GM23338 (cell line): ENCODE measurements around the gene SMIM9. TPM values are rescaled to one million over a fixed set of nuclear protein-coding genes. Genes with fewer than 3 reads are reported as not detected.

ENCODE experiments used
- ATAC-seq: fragments of 200-7000 bp; cut with Tn5 transposase; 3 replicates; pipeline ENCODE4 v1.9.1; 2020
- DNase-seq: peaks from one replicate; pipeline ENCODE4 v3.0.0-alpha.2; 2015; ENCODE audit warnings: low spot score
- H2AFZ ChIP-seq: fragments of 200-600 bp; sonication (generic); 2 replicates; pipeline ENCODE4 v1.8.0; 2016; ENCODE audit warnings: antibody characterized with exemption, mild to moderate bottlenecking, moderate library complexity
- H3F3A ChIP-seq: fragments of 200-600 bp; sonication (generic); replicated peaks from 2 replicates; pipeline ENCODE4 v1.8.0; 2017; ENCODE audit warnings: antibody characterized with exemption, mixed run types, low read depth
- H3K27ac ChIP-seq: fragments of 200-600 bp; sonication (generic); 2 replicates; pipeline ENCODE4 v1.6.1; 2016; ENCODE audit warnings: low read depth
- H3K27me3 ChIP-seq: fragments of 200-600 bp; sonication (generic); 2 replicates; pipeline ENCODE4 v1.8.0; 2016; ENCODE audit warnings: mild to moderate bottlenecking, mixed run types, moderate library complexity; ENCODE audit not compliant: insufficient read depth
- H3K36me3 ChIP-seq: fragments of 200-600 bp; sonication (generic); 2 replicates; pipeline ENCODE4 v1.8.0; 2016; ENCODE audit warnings: mild to moderate bottlenecking; ENCODE audit not compliant: insufficient read depth
- H3K4me1 ChIP-seq: fragments of 200-600 bp; sonication (generic); 2 replicates; pipeline ENCODE4 v1.8.0; 2016; ENCODE audit warnings: mild to moderate bottlenecking, moderate library complexity; ENCODE audit not compliant: insufficient read depth
- H3K4me2 ChIP-seq: fragments of 200-600 bp; sonication (generic); 2 replicates; pipeline ENCODE4 v1.7.1; 2017; ENCODE audit warnings: mixed run types
- H3K4me3 ChIP-seq: fragments of 200-600 bp; sonication (generic); 2 replicates; pipeline ENCODE4 v1.6.1; 2016; ENCODE audit warnings: mixed run types
- H3K79me2 ChIP-seq: fragments of 200-600 bp; sonication (generic); replicated peaks from 2 replicates; pipeline ENCODE4 v1.8.0; 2017; ENCODE audit warnings: mild to moderate bottlenecking; ENCODE audit not compliant: insufficient read depth
- H3K9me2 ChIP-seq: fragments of 200-600 bp; sonication (generic); 2 replicates; pipeline ENCODE4 v1.8.0; 2017; ENCODE audit not compliant: insufficient read depth
- H4K20me1 ChIP-seq: fragments of 200-600 bp; sonication (generic); replicated peaks from 2 replicates; pipeline ENCODE4 v1.8.0; 2017; ENCODE audit warnings: mild to moderate bottlenecking; ENCODE audit not compliant: insufficient read depth
- H3K27ac Mint-ChIP-seq: 2 replicates; pipeline ENCODE4 v1.8.0; 2020; ENCODE audit warnings: inconsistent platforms, mild to moderate bottlenecking, moderate library complexity, mixed read lengths
- H3K27me3 Mint-ChIP-seq: 3 replicates; pipeline ENCODE4 v1.8.0; 2022; ENCODE audit warnings: low read depth, mild to moderate bottlenecking, moderate library complexity, mixed read lengths, inconsistent platforms; ENCODE audit not compliant: insufficient read depth, poor library complexity
- H3K36me3 Mint-ChIP-seq: 3 replicates; pipeline ENCODE4 v1.8.0; 2021; ENCODE audit warnings: low read depth, mild to moderate bottlenecking, inconsistent platforms, moderate library complexity, mixed read lengths
- H3K4me1 Mint-ChIP-seq: 3 replicates; pipeline ENCODE4 v1.8.0; 2020; ENCODE audit warnings: mild to moderate bottlenecking, inconsistent platforms, mixed read lengths
- H3K4me3 Mint-ChIP-seq: 3 replicates; pipeline ENCODE4 v1.8.0; 2021; ENCODE audit warnings: moderate library complexity, mild to moderate bottlenecking, inconsistent platforms, mixed read lengths
- H3K9me3 Mint-ChIP-seq: 3 replicates; pipeline ENCODE4 v1.8.0; 2020; ENCODE audit warnings: moderate library complexity, mild to moderate bottlenecking, inconsistent platforms, mixed read lengths
- CREB1 ChIP-seq: fragments of 250-450 bp; sonication (Bioruptor Pico); IDR thresholded peaks from 2 replicates; pipeline ENCODE4 v1.5.0; 2020; ENCODE audit warnings: low read depth, mild to moderate bottlenecking, moderate library complexity
- ETS1 ChIP-seq: IDR thresholded peaks from 2 replicates; pipeline ENCODE4 v1.6.1; 2016; ENCODE audit warnings: antibody characterized with exemption
- EZH2 ChIP-seq: fragments of 200-600 bp; sonication (generic); IDR thresholded peaks from one replicate; pipeline ENCODE4 v1.8.0; 2017; ENCODE audit warnings: antibody characterized with exemption, mild to moderate bottlenecking, low read depth; ENCODE audit not compliant: unreplicated experiment
- EZH2phosphoT487 ChIP-seq: fragments of 200-600 bp; sonication (generic); IDR thresholded peaks from one replicate; pipeline ENCODE4 v1.8.1; 2018; ENCODE audit warnings: antibody characterized with exemption; ENCODE audit not compliant: unreplicated experiment
- JUNB ChIP-seq: IDR thresholded peaks from one replicate; pipeline ENCODE4 v1.6.1; 2016; ENCODE audit warnings: antibody characterized with exemption; ENCODE audit not compliant: unreplicated experiment
- NANOG ChIP-seq: IDR thresholded peaks from 2 replicates; pipeline ENCODE4 v1.6.1; 2016; ENCODE audit warnings: antibody characterized with exemption, borderline replicate concordance
- POLR2AphosphoS5 ChIP-seq: IDR thresholded peaks from 2 replicates; pipeline ENCODE4 v1.6.1; 2016; ENCODE audit warnings: antibody characterized with exemption, low read depth
- REST ChIP-seq: IDR thresholded peaks from one replicate; pipeline ENCODE4 v1.6.1; 2018; ENCODE audit warnings: antibody characterized with exemption; ENCODE audit not compliant: unreplicated experiment
- STAT1 ChIP-seq: IDR thresholded peaks from one replicate; pipeline ENCODE4 v1.6.1; 2016; ENCODE audit warnings: antibody characterized with exemption; ENCODE audit not compliant: unreplicated experiment
- ZNF114 ChIP-seq: fragments of 250-450 bp; sonication (Bioruptor Pico); IDR thresholded peaks from 2 replicates; pipeline ENCODE4 v1.5.0; 2020; ENCODE audit warnings: mild to moderate bottlenecking, moderate library complexity
- ZNF331 ChIP-seq: fragments of 250-450 bp; sonication (Bioruptor Pico); IDR thresholded peaks from 2 replicates; pipeline ENCODE4 v1.5.0; 2020; ENCODE audit warnings: low read depth, mild to moderate bottlenecking, moderate library complexity
- polyA plus RNA-seq: library from polyadenylated mRNA; unstranded; fragments of >200 nt; fragmentation: Nextera tagmentation; extraction: Ambion mirVana; gene quantifications from 2 replicates; pipeline ENCODE4 v1.2.1, GENCODE V29; 2016
- total RNA-seq: library from RNA; depleted of rRNA; stranded (reverse); fragments of >200 nt; shearing (Covaris generic); gene quantifications from 2 replicates; pipeline ENCODE4 v1.2.3, GENCODE V29; 2014
- TF ChIP-seq, protein P1 (sequence below): fragments of 250-450 bp; sonication (Bioruptor Pico); IDR thresholded peaks from 2 replicates; pipeline ENCODE4 v1.5.0; 2020; ENCODE audit warnings: mild to moderate bottlenecking, moderate library complexity
- TF ChIP-seq, protein P2 (sequence below), 2 experiments: fragments of 200-600 bp in 1 of 2; sonication (generic) in 1 of 2; conservative IDR thresholded peaks; 2 replicates each; pipeline versions ENCODE4 v1.5.1 to v1.6.1; 2016 to 2017; ENCODE audit warnings: antibody characterized with exemption in 2 of 2, low read depth in 2 of 2, mild to moderate bottlenecking in 2 of 2, moderate library complexity in 1 of 2

Gene SMIM9
- total and polyA plus RNA-seq, 2 experiments from 2014 or later, result not detected

GRCh38 chrX:154824638-154825037, 9.8 kb downstream of the SMIM9 start:
- DNase-seq (no peak), ATAC-seq (no peak)
- Histone ChIP-seq H3K9me2 (no peaks in the 10 kb centered on the region), H3F3A (0 out of 2 replicates have a peak, but pooled peaks cover 4% of the 10 kb centered on the region), H3K4me3 (no peak overlapping the region), H3K36me3 (no peaks in the 10 kb centered on the region), H4K20me1 (no peaks in the 10 kb centered on the region), H3K79me2 (no peaks in the 10 kb centered on the region), H3K27ac (no peak overlapping the region), H2AFZ (no peak overlapping the region), H3K27me3 (no peaks in the 10 kb centered on the region), H3K4me1 (peaks cover 6% of the 10 kb centered on the region; the same call in 1 of the 2 replicates), H3K4me2 (no peak overlapping the region)
- H3K9me3 Mint-ChIP-seq, result no peaks in the 10 kb centered on the region
- H3K27me3 Mint-ChIP-seq, result peaks cover 4% of the 10 kb centered on the region
- no peak overlapping the region for H3K27ac Mint-ChIP-seq
- H3K4me1 Mint-ChIP-seq, result peaks cover 30% of the 10 kb centered on the region
- TF ChIP-seq EZH2phosphoT487 (no peak), STAT1 (no peak), POLR2AphosphoS5 (no peak), REST (no peak), ETS1 (no peak), EZH2 (no peak), NANOG (no peak), CREB1 (CRISPR knock-in tag) (no peak), JUNB (no peak), ZNF114 (CRISPR knock-in tag) (no peak), ZNF331 (CRISPR knock-in tag) (no peak)
- TF ChIP-seq, protein P1, sequence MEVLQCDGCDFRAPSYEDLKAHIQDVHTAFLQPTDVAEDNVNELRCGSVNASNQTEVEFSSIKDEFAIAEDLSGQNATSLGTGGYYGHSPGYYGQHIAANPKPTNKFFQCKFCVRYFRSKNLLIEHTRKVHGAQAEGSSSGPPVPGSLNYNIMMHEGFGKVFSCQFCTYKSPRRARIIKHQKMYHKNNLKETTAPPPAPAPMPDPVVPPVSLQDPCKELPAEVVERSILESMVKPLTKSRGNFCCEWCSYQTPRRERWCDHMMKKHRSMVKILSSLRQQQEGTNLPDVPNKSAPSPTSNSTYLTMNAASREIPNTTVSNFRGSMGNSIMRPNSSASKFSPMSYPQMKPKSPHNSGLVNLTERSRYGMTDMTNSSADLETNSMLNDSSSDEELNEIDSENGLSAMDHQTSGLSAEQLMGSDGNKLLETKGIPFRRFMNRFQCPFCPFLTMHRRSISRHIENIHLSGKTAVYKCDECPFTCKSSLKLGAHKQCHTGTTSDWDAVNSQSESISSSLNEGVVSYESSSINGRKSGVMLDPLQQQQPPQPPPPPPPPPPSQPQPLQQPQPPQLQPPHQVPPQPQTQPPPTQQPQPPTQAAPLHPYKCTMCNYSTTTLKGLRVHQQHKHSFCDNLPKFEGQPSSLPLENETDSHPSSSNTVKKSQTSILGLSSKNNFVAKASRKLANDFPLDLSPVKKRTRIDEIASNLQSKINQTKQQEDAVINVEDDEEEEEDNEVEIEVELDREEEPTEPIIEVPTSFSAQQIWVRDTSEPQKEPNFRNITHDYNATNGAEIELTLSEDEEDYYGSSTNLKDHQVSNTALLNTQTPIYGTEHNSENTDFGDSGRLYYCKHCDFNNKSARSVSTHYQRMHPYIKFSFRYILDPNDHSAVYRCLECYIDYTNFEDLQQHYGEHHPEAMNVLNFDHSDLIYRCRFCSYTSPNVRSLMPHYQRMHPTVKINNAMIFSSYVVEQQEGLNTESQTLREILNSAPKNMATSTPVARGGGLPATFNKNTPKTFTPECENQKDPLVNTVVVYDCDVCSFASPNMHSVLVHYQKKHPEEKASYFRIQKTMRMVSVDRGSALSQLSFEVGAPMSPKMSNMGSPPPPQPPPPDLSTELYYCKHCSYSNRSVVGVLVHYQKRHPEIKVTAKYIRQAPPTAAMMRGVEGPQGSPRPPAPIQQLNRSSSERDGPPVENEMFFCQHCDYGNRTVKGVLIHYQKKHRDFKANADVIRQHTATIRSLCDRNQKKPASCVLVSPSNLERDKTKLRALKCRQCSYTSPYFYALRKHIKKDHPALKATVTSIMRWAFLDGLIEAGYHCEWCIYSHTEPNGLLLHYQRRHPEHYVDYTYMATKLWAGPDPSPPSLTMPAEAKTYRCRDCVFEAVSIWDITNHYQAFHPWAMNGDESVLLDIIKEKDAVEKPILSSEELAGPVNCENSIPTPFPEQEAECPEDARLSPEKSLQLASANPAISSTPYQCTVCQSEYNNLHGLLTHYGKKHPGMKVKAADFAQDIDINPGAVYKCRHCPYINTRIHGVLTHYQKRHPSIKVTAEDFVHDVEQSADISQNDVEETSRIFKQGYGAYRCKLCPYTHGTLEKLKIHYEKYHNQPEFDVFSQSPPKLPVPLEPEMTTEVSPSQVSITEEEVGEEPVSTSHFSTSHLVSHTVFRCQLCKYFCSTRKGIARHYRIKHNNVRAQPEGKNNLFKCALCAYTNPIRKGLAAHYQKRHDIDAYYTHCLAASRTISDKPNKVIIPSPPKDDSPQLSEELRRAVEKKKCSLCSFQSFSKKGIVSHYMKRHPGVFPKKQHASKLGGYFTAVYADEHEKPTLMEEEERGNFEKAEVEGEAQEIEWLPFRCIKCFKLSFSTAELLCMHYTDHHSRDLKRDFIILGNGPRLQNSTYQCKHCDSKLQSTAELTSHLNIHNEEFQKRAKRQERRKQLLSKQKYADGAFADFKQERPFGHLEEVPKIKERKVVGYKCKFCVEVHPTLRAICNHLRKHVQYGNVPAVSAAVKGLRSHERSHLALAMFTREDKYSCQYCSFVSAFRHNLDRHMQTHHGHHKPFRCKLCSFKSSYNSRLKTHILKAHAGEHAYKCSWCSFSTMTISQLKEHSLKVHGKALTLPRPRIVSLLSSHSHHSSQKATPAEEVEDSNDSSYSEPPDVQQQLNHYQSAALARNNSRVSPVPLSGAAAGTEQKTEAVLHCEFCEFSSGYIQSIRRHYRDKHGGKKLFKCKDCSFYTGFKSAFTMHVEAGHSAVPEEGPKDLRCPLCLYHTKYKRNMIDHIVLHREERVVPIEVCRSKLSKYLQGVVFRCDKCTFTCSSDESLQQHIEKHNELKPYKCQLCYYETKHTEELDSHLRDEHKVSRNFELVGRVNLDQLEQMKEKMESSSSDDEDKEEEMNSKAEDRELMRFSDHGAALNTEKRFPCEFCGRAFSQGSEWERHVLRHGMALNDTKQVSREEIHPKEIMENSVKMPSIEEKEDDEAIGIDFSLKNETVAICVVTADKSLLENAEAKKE (CRISPR knock-in tag), result no peak
- TF ChIP-seq, protein P2, sequence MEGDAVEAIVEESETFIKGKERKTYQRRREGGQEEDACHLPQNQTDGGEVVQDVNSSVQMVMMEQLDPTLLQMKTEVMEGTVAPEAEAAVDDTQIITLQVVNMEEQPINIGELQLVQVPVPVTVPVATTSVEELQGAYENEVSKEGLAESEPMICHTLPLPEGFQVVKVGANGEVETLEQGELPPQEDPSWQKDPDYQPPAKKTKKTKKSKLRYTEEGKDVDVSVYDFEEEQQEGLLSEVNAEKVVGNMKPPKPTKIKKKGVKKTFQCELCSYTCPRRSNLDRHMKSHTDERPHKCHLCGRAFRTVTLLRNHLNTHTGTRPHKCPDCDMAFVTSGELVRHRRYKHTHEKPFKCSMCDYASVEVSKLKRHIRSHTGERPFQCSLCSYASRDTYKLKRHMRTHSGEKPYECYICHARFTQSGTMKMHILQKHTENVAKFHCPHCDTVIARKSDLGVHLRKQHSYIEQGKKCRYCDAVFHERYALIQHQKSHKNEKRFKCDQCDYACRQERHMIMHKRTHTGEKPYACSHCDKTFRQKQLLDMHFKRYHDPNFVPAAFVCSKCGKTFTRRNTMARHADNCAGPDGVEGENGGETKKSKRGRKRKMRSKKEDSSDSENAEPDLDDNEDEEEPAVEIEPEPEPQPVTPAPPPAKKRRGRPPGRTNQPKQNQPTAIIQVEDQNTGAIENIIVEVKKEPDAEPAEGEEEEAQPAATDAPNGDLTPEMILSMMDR (conservative IDR thresholded peaks at IDR 0.05; ENCODE audit: low read depth in 2 of 2), result no peak
- H3K4me3 Mint-ChIP-seq, result no peak overlapping the region
- H3K36me3 Mint-ChIP-seq, result peaks cover 3% of the 10 kb centered on the region; the same call in 2 of the 3 replicates
